Epithelial cell of alveolus of lung (primary cell): ENCODE measurements around the gene SKIC2. TPM values are rescaled to one million over a fixed set of nuclear protein-coding genes. Genes with fewer than 3 reads are reported as not detected.

Experiments
- total RNA-seq: library from RNA; depleted of rRNA; stranded (reverse); fragments of >200 nt; gene quantifications from 2 replicates; pipeline ENCODE4 v1.2.1, GENCODE V29; 2015

SKIC2 gene
- 40.0 and 43.1 TPM in 2 replicates for total RNA-seq

GRCh38 chr6:31958741-31959739, at the start of gene SKIC2, which contains the start of gene NELFE:
TSS of gene SKIC2 (plus strand) at chr6:31959175. CDS start at chr6:31959193, 18 bp downstream.
TSS of gene NELFE (minus strand) at chr6:31958971. CDS start at chr6:31958446, 525 bp downstream.

GRCh38 chr6:31927242-31927862, 31.6 kb upstream of the SKIC2 start, which contains the start of gene C2:
TSS of gene C2 (plus strand) at chr6:31927717. CDS start at chr6:31927753, 36 bp downstream.

GRCh38 chr6:31945507-31946369, 13.2 kb upstream of the SKIC2 start, which contains the start of gene CFB:
TSS of gene CFB (plus strand) at chr6:31946095. CDS start at chr6:31946222, 127 bp downstream.

GRCh38 chr6:31971993-31972708, 13.2 kb downstream of the SKIC2 start, which contains the start of gene DXO:
TSS of gene DXO (minus strand) at chr6:31972138. CDS start at chr6:31971675, 463 bp downstream.

GRCh38 chr6:31981744-31982143, 22.8 kb downstream of the SKIC2 start, which contains the start of gene C4A:
TSS of gene C4A (plus strand) at chr6:31982057. CDS start at chr6:31982108, 51 bp downstream.

GRCh38 chr6:32014547-32014946, 55.6 kb downstream of the SKIC2 start, which contains the start of gene C4B:
TSS of gene C4B (plus strand) at chr6:32014795. CDS start at chr6:32014846, 51 bp downstream.

Other genes with a start within 250 kb of the SKIC2 start
- not detected in 2 replicates for gene LY6G6D, start 243.8 kb upstream of the SKIC2 start, total RNA-seq
- gene LY6G6C, start 237.4 kb upstream of the SKIC2 start, total RNA-seq = not detected in 2 replicates
- gene MPIG6B, start 235.8 kb upstream of the SKIC2 start, total RNA-seq = not detected in 2 replicates
- gene DDAH2, start 229.9 kb upstream of the SKIC2 start, total RNA-seq = 41.9 and 42.4 TPM in 2 replicates
- gene CLIC1, start 222.6 kb upstream of the SKIC2 start, total RNA-seq = 281 and 648 TPM in 2 replicates
- 5.0 and 10.5 TPM in 2 replicates for gene MSH5, start 219.2 kb upstream of the SKIC2 start, total RNA-seq
- not detected in 2 replicates for gene SAPCD1, start 196.5 kb upstream of the SKIC2 start, total RNA-seq
- 0.13 TPM in 1 of 2 replicates, not detected in the other for gene VWA7, start 181.8 kb upstream of the SKIC2 start, total RNA-seq
- gene VARS1, start 163.4 kb upstream of the SKIC2 start, total RNA-seq = 44.4 and 93.2 TPM in 2 replicates
- 75.9 and 82.9 TPM in 2 replicates for gene LSM2, start 152.2 kb upstream of the SKIC2 start, total RNA-seq
- 0.48 and 0.78 TPM in 2 replicates for gene HSPA1L, start 143.9 kb upstream of the SKIC2 start, total RNA-seq
- 54.6 and 130 TPM in 2 replicates for gene HSPA1A, start 143.6 kb upstream of the SKIC2 start, total RNA-seq
- 56.9 and 72.9 TPM in 2 replicates for gene HSPA1B, start 131.4 kb upstream of the SKIC2 start, total RNA-seq
- gene NEU1, start 96.4 kb upstream of the SKIC2 start, total RNA-seq = 47.8 and 53.7 TPM in 2 replicates
- 1.0 TPM in 1 of 2 replicates, not detected in the other for gene SLC44A4, start 80.2 kb upstream of the SKIC2 start, total RNA-seq
- gene EHMT2, start 61.5 kb upstream of the SKIC2 start, total RNA-seq = 43.0 and 43.1 TPM in 2 replicates
- gene ZBTB12, start 57.1 kb upstream of the SKIC2 start, total RNA-seq = 2.0 and 2.1 TPM in 2 replicates
- gene C2, start 31.5 kb upstream of the SKIC2 start, total RNA-seq = 0.65 and 4.8 TPM in 2 replicates
- 5.2 and 10.7 TPM in 2 replicates for gene CFB, start 13.1 kb upstream of the SKIC2 start, total RNA-seq
- gene NELFE, start 204 bp upstream of the SKIC2 start, total RNA-seq = 80.6 and 127 TPM in 2 replicates
- 13.3 and 24.6 TPM in 2 replicates for gene DXO, start 13.0 kb downstream of the SKIC2 start, total RNA-seq
- 0.52 and 13.6 TPM in 2 replicates for gene C4A, start 22.9 kb downstream of the SKIC2 start, total RNA-seq
- gene C4B, start 55.6 kb downstream of the SKIC2 start, total RNA-seq = 0.39 and 9.3 TPM in 2 replicates
- gene CYP21A2, start 79.2 kb downstream of the SKIC2 start, total RNA-seq = not detected in 2 replicates
- 0.52 and 34.1 TPM in 2 replicates for gene TNXB, start 150.2 kb downstream of the SKIC2 start, total RNA-seq
- gene ATF6B, start 169.1 kb downstream of the SKIC2 start, total RNA-seq = 20.9 and 43.1 TPM in 2 replicates
- gene FKBPL, start 171.1 kb downstream of the SKIC2 start, total RNA-seq = 2.6 and 5.7 TPM in 2 replicates
- 0.78 and 6.7 TPM in 2 replicates for gene PRRT1, start 192.8 kb downstream of the SKIC2 start, total RNA-seq
- 19.8 and 26.9 TPM in 2 replicates for gene PPT2, start 195.0 kb downstream of the SKIC2 start, total RNA-seq
- 1.0 and 9.7 TPM in 2 replicates for gene EGFL8, start 205.4 kb downstream of the SKIC2 start, total RNA-seq
- gene AGPAT1, start 216.9 kb downstream of the SKIC2 start, total RNA-seq = 78.7 and 117 TPM in 2 replicates
- gene RNF5, start 219.2 kb downstream of the SKIC2 start, total RNA-seq = 55.0 and 69.3 TPM in 2 replicates
- 0.65 and 7.7 TPM in 2 replicates for gene AGER, start 225.1 kb downstream of the SKIC2 start, total RNA-seq
- 40.1 and 40.2 TPM in 2 replicates for gene PBX2, start 231.0 kb downstream of the SKIC2 start, total RNA-seq
- 9.7 and 17.7 TPM in 2 replicates for gene GPSM3, start 233.5 kb downstream of the SKIC2 start, total RNA-seq